LNCAP (cell line): Measurements from ENCODE around the gene CACNB3.
A peak's percentile ranks its signal among the peaks of the same experiment; 100 is the strongest.

Experiments used
- TF ChIP-seq, protein P1 (sequence below): fragments of 450-650 bp; IDR thresholded peaks from 2 replicates; pipeline ENCODE4 v1.5.1; 2017; ENCODE audit warnings: mild to moderate bottlenecking

Gene CACNB3

DNA sequence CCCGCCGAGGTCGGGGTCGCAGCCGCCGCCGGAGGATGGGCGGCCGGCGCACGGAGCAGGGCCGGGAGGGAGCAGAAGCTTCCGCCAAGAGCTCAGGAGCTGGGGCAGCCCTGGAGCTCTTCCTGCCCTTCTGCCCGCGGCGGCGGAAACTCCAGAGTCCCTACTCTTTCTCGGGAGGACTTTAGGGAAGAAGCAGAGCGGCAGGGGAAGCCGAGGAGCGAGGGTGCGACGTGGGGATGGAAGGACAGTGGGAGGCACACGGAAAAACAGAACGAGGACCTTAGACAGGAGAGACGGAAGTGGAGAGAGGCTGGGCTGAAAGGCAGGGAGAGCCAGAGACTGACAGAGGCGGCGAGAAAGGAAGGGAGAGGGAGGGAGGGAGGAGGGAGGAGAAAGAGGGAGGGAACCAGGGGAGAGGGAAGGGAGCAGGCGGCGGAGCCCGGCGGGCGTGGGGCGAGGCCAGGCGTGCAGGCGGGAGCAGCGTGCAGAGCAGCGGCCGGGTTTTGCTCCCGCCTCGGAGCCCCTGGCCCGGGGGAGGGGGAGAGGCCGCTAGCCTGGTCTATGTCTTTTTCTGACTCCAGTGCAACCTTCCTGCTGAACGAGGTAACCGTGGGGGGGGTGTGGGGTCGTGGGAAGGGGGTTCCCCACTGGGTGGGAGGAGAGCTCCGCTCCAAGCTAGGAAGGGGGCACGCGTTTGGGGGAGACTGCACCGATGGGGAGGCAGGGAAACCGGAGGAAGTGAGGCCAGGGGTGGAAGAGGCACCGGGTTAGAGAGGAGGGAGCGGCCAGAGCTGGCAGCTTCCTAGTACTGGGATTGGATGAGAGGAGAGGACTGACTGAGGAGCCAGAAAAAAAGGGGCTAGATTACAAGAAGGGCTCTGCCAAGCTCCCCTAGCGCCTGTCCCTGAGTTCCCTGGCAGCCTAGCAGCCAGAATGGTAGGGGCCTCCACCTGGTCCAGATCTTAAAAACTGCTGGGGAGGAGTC, 2.9 kb upstream of the CACNB3 start:
- TF ChIP-seq, protein P1, sequence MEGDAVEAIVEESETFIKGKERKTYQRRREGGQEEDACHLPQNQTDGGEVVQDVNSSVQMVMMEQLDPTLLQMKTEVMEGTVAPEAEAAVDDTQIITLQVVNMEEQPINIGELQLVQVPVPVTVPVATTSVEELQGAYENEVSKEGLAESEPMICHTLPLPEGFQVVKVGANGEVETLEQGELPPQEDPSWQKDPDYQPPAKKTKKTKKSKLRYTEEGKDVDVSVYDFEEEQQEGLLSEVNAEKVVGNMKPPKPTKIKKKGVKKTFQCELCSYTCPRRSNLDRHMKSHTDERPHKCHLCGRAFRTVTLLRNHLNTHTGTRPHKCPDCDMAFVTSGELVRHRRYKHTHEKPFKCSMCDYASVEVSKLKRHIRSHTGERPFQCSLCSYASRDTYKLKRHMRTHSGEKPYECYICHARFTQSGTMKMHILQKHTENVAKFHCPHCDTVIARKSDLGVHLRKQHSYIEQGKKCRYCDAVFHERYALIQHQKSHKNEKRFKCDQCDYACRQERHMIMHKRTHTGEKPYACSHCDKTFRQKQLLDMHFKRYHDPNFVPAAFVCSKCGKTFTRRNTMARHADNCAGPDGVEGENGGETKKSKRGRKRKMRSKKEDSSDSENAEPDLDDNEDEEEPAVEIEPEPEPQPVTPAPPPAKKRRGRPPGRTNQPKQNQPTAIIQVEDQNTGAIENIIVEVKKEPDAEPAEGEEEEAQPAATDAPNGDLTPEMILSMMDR = no peak

DNA sequence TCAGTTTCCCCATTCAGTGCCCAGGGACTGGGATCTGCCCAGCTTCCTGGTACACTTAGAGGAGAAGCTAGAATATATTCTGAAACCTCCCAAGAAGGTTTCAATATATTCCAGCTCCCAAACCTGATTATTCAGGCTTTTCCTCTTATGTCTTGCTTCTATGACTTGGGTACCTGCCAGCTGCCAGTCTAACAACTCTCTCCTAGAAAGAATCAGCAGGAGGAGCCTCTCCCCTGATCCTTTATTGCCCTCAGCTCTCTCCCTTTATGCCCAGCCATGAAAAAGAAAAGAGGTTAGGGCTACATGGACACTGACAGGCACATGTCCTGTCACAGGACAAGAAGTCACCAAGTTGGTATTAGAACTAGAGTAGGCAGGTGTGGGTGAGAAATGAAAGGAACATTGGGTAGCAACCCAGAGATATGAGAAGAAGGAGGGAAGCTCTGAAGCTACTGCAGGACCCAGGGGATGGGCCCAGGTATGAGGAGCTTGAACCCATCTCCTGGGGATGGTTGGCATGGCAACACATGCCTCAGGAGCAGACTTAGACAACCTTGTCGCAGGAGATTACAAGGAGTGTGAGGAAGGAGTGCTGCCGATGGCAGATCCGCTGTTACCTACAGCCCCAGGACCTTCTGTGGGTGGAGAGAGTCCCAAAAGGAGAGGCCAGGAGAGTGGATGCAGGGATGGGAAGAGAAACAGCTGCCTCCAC, 2.0 kb upstream of the CACNB3 start:
- TF ChIP-seq, protein P1 = no peak

DNA sequence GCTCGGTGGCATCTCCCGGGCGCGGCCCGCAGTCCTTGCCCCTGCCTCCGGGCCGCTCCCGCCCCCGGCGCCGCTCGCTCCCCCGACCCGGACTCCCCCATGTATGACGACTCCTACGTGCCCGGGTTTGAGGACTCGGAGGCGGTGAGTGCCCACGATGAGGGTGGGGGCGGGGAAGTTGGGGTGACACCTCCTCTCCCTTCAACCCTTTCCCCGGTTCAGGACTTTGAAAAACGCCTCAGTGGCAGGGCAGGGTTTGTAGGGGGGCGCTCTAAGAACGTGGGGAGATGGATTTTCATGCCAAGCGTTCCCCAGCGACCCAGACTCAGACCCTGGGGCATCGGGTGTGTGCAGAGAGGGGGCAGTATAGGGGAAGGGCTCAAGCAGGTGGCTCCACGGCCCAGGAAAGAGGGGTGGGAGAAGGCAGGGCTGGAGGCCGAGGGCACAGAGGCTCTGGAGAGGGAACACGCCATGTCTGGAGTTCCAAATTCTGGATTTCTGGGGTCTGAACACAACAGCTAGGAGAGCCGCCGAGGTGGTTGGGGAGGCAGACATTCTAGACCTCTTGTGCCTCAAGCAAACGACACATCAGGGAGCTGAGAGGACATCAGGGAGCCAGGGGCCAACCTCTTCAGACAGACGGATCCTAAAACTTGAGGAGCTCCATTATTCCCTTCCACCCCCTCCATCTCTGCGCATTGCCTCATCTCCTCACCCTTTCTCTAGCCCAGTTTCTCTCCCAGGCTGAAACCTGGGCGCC, 715 bp downstream of the CACNB3 start:
- TF ChIP-seq, protein P1 = peak; percentile 24; the same call in 1 of the 2 replicates

DNA sequence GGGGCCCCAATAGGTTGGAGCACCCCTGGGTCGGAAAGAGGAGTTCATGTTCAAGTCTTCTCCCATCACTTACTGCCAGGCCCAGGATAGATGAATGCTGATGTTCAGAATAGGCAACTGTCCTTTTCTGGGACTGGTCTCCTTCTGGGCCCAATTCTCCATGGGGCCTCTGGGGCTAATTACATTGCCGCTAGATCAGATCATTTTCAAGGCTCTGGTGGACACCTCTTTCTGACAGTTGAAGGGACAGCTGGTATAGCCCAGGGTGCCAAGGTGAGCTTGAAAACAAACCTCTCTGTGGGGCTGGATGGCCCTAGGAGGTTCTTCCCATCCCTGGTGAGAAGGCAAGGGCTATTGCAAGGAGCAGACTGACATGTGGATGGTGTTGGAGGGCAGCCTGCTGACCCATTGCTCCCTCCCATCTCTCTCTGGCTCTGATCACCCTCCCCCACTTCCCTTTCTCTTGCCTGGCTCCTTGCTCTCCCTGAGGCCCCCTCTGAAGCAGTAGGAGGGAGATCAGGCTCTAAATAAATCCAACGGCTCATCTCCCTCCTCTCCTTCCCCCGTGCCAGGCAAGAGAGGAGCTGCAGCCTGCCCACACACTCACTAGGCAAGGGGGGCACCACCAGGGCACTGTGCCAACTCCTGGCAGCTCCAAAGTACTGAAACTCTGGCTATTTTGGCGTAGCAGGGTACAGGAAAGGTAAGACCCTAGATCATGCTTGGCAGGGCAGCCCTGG, 1.9 kb downstream of the CACNB3 start:
- TF ChIP-seq, protein P1 = no peak

- TF ChIP-seq, protein P1 = no peak
These were observed 3.8 kb downstream of the CACNB3 start for GRCh38 chr12:48822139-48822538.

GRCh38 chr12:48822711-48823110, 4.4 kb downstream of the CACNB3 start:
- TF ChIP-seq, protein P1 = no peak
